ENCODE results near the gene INPP5J.

GRCh38 chr22:31086703-31087330 is 35.9 kb upstream of the INPP5J start:
- TF ChIP-seq MXD4 (CRISPR knock-in tag; IDR thresholded peaks at IDR 0.05; ENCODE audit: borderline replicate concordance) (no peak), MLX (CRISPR knock-in tag; IDR thresholded peaks at IDR 0.05) (no peak), USF1 (CRISPR knock-in tag; IDR thresholded peaks at IDR 0.05) (no peak), CBFB (CRISPR knock-in tag; IDR thresholded peaks at IDR 0.05; ENCODE audit: low read depth) (no peak), RORB (CRISPR knock-in tag; IDR thresholded peaks at IDR 0.05) (no peak), TEAD4 (CRISPR knock-in tag; IDR thresholded peaks at IDR 0.05) (no peak)
- TF ChIP-seq, protein P1, sequence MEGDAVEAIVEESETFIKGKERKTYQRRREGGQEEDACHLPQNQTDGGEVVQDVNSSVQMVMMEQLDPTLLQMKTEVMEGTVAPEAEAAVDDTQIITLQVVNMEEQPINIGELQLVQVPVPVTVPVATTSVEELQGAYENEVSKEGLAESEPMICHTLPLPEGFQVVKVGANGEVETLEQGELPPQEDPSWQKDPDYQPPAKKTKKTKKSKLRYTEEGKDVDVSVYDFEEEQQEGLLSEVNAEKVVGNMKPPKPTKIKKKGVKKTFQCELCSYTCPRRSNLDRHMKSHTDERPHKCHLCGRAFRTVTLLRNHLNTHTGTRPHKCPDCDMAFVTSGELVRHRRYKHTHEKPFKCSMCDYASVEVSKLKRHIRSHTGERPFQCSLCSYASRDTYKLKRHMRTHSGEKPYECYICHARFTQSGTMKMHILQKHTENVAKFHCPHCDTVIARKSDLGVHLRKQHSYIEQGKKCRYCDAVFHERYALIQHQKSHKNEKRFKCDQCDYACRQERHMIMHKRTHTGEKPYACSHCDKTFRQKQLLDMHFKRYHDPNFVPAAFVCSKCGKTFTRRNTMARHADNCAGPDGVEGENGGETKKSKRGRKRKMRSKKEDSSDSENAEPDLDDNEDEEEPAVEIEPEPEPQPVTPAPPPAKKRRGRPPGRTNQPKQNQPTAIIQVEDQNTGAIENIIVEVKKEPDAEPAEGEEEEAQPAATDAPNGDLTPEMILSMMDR (IDR thresholded peaks at IDR 0.05) = no peak
- TF ChIP-seq, protein P2, sequence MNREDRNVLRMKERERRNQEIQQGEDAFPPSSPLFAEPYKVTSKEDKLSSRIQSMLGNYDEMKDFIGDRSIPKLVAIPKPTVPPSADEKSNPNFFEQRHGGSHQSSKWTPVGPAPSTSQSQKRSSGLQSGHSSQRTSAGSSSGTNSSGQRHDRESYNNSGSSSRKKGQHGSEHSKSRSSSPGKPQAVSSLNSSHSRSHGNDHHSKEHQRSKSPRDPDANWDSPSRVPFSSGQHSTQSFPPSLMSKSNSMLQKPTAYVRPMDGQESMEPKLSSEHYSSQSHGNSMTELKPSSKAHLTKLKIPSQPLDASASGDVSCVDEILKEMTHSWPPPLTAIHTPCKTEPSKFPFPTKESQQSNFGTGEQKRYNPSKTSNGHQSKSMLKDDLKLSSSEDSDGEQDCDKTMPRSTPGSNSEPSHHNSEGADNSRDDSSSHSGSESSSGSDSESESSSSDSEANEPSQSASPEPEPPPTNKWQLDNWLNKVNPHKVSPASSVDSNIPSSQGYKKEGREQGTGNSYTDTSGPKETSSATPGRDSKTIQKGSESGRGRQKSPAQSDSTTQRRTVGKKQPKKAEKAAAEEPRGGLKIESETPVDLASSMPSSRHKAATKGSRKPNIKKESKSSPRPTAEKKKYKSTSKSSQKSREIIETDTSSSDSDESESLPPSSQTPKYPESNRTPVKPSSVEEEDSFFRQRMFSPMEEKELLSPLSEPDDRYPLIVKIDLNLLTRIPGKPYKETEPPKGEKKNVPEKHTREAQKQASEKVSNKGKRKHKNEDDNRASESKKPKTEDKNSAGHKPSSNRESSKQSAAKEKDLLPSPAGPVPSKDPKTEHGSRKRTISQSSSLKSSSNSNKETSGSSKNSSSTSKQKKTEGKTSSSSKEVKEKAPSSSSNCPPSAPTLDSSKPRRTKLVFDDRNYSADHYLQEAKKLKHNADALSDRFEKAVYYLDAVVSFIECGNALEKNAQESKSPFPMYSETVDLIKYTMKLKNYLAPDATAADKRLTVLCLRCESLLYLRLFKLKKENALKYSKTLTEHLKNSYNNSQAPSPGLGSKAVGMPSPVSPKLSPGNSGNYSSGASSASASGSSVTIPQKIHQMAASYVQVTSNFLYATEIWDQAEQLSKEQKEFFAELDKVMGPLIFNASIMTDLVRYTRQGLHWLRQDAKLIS (CRISPR knock-in tag; IDR thresholded peaks at IDR 0.05; ENCODE audit: borderline replicate concordance) = no peak

Data from WTC11 (cell line).